HG03175 (cell line): ENCODE measurements around the gene MCOLN1.

Experiments
- ATAC-seq: cut with Tn5 transposase; IDR thresholded peaks from one replicate; pipeline ENCODE4 v1.9.1; 2021; ENCODE audit warnings: mild to moderate bottlenecking, moderate library complexity; ENCODE audit not compliant: unreplicated experiment

Gene MCOLN1

DNA sequence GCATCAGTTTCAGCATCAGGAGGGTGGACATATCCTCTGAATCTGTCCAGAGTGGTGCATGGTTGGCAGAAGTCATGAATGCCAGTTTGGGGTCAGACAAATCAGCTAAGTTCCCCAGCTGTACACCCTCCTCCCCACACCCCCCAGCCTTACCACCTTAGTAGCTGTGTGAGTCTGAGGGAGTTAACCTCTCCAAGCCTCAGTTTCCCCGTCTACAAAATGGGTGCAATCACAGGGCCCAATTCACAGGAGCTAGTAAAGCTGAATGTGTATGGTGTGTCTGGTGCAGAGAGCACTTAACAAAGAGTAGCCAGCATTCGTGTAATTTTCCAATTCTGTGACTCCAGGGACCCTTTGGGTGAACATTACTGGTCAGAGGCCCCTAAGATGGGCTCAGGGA, 19.9 kb upstream of the MCOLN1 start:
- no peak for ATAC-seq

DNA sequence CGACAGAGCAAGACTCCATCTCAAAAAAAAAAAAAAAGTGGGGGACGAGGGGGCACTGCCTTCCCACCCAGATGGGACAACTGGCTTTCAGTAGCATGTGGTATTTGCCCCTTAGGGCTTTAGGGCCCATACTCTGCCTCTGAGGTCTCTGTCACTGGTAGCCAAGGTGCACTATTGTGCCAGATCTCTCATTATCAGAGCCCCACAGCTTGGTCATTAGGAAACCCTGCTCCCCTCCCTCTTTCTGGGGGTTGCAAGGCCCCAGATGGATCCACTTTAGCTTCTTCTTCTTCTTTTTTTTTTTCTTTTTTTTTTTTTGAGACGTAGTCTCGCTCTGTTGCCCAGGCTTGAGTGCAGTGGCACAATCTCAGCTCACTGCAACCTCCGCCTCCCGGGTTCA, 17.7 kb upstream of the MCOLN1 start:
- no peak for ATAC-seq

- ATAC-seq: no peak
Measured at GRCh38 chr19:7505288-7505681, 17.1 kb upstream of the MCOLN1 start.

DNA sequence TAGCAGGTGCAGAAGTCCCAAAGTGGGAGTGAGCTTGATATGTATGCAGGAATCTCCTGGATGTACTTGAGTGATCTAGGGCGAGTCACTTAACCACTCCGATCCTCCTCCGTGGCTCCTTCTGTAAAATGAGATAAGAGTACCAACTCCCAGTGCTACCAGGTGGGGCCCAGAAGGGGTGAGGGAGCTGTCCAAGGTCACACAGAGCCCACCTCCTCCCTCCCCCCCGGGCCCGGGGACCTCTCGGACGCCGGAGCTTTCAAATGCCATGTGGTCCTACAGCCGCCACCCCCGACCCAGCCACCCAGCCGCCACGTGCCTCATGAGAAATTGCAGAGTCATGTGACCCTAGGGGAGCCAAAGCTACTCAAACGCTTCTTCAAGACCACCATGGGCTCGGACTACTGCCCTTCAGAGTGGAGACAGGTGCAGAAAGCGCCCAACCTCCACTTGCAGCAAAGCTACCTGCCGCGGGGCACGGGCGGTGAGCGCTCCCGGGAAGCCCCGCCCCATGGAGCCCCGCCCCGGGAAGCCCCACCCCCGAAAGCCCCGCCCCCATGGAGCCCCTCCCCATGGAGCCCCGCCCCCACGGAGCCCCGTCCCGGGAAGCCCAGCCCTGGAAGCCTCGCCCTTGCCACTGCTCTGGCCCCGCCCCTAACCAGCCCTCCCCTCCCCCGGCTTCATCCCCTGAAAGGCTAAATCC, 16.6 kb upstream of the MCOLN1 start:
- no peak for ATAC-seq

DNA sequence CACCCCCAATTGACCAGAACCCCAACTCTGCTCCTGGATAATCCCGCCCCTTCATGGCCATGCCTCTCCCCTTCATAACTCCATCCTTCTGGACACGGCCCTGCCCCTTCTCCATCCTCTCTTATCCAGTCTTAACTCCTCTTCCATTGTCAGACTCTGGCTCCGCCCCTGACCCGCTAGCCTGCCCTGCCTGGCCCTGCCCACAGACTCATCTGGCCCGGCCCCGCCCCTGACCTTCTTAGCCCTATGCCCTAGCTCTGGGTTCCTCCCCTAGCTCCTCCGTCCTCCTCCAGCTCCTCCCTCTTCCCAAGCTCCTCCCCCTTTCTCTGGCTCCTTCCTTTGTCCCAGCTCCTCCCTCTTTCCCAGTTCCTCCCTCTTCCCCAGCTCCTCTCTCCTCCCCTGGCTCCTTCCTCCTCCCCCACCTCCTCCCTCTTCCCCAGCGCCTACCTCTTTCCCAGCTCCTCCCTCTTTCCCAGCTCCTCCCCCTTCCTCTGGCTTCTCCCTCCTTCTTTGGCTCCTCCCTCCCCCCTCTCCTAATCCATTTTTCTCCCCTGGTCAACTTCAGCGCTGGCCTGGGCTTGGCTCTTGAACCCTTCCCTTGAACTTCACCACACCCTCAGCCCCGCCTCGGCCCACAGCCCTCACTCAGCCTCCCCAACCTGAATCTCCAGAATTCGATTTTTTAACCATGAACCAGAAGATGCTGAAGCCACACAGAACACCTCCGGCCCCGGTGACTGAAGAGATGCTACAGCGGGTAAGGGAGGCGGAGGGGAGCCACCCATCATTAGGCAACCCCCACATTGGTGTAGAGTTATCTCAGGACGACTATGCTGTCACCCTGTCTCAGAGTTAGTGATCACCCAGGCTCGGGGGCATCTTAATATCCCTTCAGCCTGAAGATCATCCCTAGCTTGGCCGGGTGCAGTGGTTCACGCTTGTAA, 15.8 kb upstream of the MCOLN1 start:
- no peak for ATAC-seq

DNA sequence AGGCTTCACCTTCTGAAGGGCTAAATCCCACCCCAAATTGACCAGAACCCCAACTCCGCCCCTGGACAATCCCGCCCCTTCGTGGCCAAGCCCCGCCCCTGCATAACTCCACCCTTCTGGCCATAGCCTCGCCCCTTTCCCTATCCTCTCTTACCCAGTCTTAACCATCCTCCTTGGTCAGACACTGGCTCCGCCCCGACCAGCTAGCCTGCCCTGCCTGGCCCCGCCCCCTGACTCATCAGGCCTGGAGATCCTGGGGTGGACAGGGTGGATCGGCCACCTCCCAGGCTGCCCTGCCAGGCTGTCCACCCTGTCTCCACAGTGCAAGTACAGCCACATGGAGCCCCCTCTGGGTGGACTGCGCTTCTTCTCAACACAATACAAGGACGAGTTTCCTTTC, 14.5 kb upstream of the MCOLN1 start:
- no peak for ATAC-seq

DNA sequence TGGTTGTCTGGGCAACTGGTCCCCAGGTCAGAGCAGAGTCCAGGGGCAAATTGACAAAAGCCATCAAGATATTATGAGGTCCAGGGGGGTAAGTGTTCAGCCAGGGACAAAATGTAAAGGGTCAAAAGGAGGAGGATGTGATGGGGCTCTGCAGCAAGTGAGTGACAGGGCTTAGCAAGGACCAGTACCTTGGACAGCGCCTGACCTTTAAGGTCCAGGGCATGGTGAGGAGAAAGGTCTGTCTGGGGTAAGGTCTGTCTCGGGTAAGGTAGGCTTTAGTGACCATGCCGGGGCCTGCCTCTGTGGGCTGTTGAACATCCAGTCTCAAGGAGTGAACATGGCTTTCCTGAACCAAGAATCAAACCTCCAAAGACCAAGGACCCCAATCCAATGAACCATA, 12.8 kb upstream of the MCOLN1 start:
- no peak for ATAC-seq

DNA sequence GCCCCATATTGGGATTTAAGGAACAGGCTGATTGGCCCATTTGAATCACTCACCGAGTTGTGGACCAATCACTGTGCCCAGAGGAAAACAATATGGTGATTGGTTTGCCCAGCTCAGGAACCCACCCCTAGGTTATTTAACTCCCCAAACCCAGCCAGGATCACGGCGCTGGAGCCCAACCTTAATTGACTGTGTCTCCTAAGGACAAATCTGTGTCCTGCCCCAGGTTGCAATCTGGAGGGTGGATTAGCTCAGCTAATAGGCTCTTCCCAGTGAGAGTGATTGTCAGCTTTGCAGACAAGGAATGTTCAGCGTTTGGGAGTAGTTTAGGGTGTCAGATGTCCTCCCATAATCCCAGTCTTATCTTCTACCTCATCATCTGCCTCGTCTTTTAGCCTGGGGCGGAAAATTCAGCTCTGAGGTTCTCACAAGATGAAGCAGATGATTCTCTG, 10.0 kb upstream of the MCOLN1 start:
- no peak for ATAC-seq

DNA sequence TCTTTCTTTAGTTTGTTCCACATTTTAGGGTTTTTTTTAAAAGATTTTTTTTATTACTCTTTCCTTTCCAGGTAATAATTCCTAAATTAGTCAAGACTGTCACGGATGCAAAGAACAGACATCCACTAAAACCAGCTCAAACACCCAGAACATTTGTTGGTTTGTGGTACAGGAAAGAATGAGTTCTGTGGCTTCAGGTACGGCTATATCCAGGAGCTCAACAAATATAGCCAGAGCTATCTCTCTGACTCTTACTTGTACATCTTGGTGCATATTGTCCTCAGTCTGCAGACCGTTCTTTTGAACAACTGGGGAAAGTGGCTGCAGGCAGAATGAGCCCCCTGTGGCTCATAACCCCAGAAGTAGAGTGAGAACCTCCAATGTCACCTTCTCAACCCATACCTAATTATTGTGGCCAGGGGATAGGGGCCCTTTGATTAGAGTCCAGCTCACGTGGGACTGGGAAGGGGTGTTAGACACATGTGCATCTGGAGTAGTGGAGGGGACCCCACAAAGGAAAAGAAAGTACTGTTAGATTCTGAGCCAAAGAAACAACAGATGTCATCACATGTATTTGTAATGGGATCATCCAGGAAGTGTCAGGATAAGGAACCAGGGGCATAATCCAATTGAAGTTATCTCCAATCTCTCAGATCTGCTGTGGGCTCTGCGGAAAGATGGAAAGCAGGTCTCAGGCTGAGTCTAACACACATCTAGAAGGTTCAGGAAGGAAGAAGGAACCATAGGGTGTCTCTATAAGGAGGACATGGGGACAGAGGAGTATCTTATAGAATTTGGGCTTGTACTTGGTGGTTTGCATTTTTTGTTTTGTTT, 8.4 kb upstream of the MCOLN1 start:
- ATAC-seq: no peak

- ATAC-seq: no peak
Measured at GRCh38 chr19:7515110-7515644, 7.2 kb upstream of the MCOLN1 start.

DNA sequence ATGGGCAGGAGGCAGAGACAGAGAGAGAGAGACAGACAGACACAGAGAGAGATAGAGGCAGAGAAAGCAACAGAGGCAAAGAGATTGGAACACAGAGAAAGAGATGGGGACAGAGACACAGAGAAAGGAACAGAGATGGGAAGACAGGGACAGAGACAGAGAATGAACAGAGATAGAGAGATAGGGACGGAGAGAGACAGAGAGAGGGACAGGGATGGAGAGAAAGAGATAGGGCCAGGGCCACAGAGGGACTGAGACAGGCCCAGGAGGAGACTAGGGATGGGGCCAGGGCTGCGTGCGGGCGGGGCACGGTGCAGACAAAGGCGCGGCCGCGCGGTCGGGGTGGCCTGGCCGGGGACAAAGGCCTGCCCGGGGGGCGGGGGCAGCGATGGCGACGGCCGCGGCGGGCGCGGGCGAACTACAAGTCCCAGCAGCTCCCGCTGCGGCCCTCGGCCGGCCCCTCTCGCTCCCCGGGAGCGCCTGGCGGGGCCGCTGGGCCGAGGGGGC, 6.7 kb upstream of the MCOLN1 start, which contains the start of gene ZNF358:
ZNF358 (plus strand) TSS at position 459 of the 507 bp plus-strand sequence. CDS start 3,140 bp downstream, outside the sequence.
- ATAC-seq: no peak

DNA sequence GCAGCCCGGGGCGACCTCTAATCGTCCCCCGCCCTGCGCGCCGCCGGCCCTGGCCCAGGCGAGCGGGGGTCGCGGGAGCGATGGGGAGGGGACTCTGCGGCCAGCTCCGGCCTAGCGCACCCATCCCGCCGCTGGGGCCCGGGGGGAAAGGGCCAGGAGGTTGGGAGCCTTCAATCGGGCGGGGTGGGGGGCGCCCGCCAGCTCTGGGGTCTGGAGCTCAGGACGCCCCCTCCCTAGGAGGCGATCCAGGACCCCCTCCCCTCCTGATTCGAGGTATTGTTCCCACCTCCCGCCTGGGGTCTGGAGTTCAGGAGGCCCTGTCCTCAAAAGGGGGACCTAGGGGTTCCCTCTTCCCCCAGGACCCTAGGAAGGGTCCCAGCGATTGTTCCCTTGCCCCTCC, 6.1 kb upstream of the MCOLN1 start:
- ATAC-seq: no peak

GRCh38 chr19:7516878-7517277, 5.5 kb upstream of the MCOLN1 start:
- no peak for ATAC-seq

GRCh38 chr19:7519361-7520130, 2.9 kb upstream of the MCOLN1 start:
- ATAC-seq: no peak

DNA sequence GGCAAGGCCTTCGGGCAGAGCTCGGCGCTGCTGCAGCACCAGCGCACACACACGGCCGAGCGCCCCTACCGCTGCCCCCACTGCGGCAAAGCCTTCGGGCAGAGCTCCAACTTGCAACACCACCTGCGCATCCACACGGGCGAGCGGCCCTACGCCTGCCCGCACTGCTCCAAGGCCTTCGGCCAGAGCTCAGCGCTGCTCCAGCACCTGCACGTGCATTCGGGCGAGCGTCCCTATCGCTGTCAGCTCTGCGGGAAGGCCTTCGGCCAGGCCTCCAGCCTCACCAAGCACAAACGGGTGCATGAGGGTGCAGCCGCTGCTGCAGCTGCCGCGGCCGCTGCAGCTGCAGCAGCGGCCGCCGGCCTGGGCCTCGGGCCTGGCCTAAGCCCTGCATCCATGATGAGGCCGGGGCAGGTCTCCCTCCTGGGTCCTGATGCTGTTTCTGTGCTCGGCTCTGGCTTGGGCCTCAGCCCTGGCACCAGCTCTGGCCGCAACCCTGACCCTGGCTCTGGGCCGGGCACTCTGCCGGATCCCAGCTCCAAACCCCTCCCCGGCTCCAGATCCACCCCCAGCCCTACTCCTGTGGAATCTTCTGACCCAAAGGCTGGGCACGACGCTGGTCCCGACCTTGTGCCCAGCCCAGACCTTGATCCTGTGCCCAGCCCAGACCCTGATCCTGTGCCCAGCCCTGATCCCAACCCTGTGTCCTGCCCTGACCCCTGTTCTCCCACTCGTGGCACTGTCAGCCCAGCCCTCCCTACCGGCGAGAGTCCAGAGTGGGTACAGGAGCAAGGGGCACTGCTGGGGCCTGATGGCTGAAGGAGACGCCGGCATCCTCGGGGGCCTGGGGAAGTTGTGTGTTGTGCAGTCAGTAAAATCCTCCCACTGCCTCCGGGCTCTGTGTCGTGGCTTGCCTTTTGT, 2.0 kb upstream of the MCOLN1 start:
- no peak for ATAC-seq

DNA sequence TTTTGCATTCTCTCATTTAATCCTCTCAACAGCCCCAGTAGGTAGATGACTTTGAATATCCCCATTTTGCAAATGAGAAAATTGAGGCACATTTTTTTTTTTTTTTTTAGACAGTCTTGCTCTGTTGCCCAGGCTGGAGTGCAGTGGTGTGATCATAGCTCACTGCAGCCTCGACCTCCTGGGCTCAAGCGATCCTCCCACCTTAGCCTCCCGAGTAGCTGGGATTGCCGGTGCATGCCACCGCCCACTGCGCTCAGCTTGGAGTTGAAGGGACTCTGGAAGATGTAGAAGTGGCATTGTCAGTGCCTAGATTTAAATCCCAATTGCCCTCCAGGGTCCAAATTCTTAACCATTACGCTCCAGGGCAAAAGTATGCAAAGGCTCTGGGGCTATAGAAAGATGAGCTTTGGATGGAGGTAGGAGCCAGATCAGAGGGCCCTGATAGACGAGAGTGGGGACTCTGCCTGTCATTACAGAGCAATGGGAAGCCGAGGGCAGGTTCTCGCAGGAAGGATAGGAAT, 813 bp upstream of the MCOLN1 start:
- ATAC-seq: no peak

DNA sequence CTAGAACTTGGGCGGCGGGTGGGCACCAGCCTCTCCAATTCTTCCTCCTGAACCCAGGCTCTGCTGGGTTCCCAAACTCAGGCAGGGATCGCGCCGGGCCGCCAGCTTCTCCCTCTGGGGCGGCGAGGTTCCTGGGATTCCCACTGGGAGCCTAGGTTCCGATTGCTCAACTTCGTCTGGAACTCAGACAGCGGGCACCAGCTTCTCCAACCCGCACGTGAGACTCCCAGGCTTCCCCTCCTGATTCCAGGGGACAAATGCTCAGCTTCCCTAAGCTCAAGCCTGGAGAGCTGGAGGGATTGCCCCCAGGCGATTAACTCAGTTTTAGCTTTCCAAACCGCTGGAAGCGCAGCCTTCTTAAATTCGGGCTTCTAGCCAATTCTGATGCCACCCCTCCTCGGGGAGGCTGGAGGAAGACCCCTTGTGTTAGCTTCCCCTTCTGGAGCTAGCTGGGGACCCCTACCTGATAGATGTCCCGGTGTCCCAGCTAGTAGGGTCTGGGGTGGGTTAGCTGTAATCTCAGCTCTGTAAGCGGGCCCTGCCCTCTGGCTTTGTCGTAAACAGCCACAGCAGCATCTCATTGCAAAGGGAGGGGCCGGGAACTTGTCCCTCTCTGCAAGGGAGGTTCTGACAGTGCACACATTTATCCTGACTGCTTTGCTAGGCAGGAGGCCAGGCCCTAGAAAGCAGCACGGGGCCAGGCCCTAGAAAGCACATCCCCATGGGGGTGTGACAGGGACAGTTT, 671 bp downstream of the MCOLN1 start:
- ATAC-seq: no peak

GRCh38 chr19:7524523-7524922, 2.1 kb downstream of the MCOLN1 start:
- ATAC-seq: no peak
